ENCODE data around the gene TAAR1.
"Not testable (repeated sequence)": the region's sequence is repeated elsewhere in the genome, so short reads cannot be mapped to it uniquely, and the experiment has no call there.

The TAAR1 gene

DNA sequence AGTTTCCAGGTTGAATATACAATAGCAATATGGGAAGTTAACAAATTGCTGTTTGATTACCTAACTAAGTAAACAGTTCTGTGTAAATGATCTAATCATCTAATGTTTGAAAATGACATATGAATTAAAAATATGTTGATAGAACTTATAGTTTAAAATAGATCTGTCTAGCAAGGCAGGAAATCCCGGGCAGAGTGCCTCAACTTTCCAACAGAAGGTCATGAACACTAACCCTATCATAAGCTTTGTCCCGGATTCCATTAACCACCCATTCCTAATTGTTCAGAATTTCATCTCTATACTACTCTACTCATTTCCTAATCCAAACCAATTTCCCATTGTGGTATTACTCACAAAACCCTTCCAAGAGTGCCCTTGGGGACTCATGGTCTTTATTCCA lies 10.2 kb downstream of the TAAR1 start:
- Histone ChIP-seq H3F3A (ENCODE audit: insufficient read depth) (no peaks in the 10 kb centered on the region), H3K9ac (ENCODE audit: low read length) (no peak overlapping the region), H3K79me2 (ENCODE audit: insufficient read depth, low read length) (no peaks in the 10 kb centered on the region), H3K36me3 (ENCODE audit: low read length) (no peaks in the 10 kb centered on the region), H3K4me3 (ENCODE audit: insufficient read depth, low read length, poor library complexity, severe bottlenecking) (no peak overlapping the region), H3K4me2 (ENCODE audit: low read depth, low read length, poor library complexity, severe bottlenecking) (no peak overlapping the region), H3K9me2 (replicated peaks; ENCODE audit: insufficient read depth, low read length) (no peaks in the 10 kb centered on the region), H3K27me3 (ENCODE audit: low read length) (no peaks in the 10 kb centered on the region), H3K27ac (ENCODE audit: low read depth, low read length) (no peak overlapping the region), H2AFZ (ENCODE audit: low read depth, low read length, severe bottlenecking) (no peak overlapping the region), H4K20me1 (ENCODE audit: low read depth, low read length) (no peaks in the 10 kb centered on the region), H3K9me3 (ENCODE audit: insufficient read depth, low read length) (no peaks in the 10 kb centered on the region)
- TF ChIP-seq CTCF (IDR thresholded peaks at IDR 0.05; ENCODE audit: insufficient read depth, low read length, poor library complexity, severe bottlenecking) (no peak), EZH2phosphoT487 (conservative IDR thresholded peaks at IDR 0.05; ENCODE audit: low read length) (no peak)

- H4K20me1 ChIP-seq (ENCODE audit: low read depth, low read length), result no peaks in the 10 kb centered on the region
- TF ChIP-seq CTCF (IDR thresholded peaks at IDR 0.05; ENCODE audit: insufficient read depth, low read length, poor library complexity, severe bottlenecking), result no peak
- TF ChIP-seq EZH2phosphoT487 (conservative IDR thresholded peaks at IDR 0.05; ENCODE audit: low read length), result no peak
- H3K36me3 ChIP-seq (ENCODE audit: low read length), result no peaks in the 10 kb centered on the region
- H3K9me2 ChIP-seq (replicated peaks; ENCODE audit: insufficient read depth, low read length), result no peaks in the 10 kb centered on the region
- H3K79me2 ChIP-seq (ENCODE audit: insufficient read depth, low read length), result no peaks in the 10 kb centered on the region
- no peak overlapping the region for H3K9ac ChIP-seq (ENCODE audit: low read length)
- no peak overlapping the region for H2AFZ ChIP-seq (ENCODE audit: low read depth, low read length, severe bottlenecking)
- no peaks in the 10 kb centered on the region for H3K9me3 ChIP-seq (ENCODE audit: insufficient read depth, low read length)
- no peaks in the 10 kb centered on the region for H3K27me3 ChIP-seq (ENCODE audit: low read length)
- no peaks in the 10 kb centered on the region for H3F3A ChIP-seq (ENCODE audit: insufficient read depth)
- no peak overlapping the region for H3K4me2 ChIP-seq (ENCODE audit: low read depth, low read length, poor library complexity, severe bottlenecking)
- H3K4me3 ChIP-seq (ENCODE audit: insufficient read depth, low read length, poor library complexity, severe bottlenecking), result no peak overlapping the region
- H3K27ac ChIP-seq (ENCODE audit: low read depth, low read length), result no peak overlapping the region
Measured at GRCh38 chr6:132648356-132648755, 10.6 kb downstream of the TAAR1 start.

- H3K9ac ChIP-seq (ENCODE audit: low read length), result no peak overlapping the region
- no peaks in the 10 kb centered on the region for H3K9me3 ChIP-seq (ENCODE audit: insufficient read depth, low read length)
- no peaks in the 10 kb centered on the region for H3K79me2 ChIP-seq (ENCODE audit: insufficient read depth, low read length)
- H3K27ac ChIP-seq (ENCODE audit: low read depth, low read length), result no peak overlapping the region
- no peaks in the 10 kb centered on the region for H4K20me1 ChIP-seq (ENCODE audit: low read depth, low read length)
- no peak overlapping the region for H2AFZ ChIP-seq (ENCODE audit: low read depth, low read length, severe bottlenecking)
- H3K4me2 ChIP-seq (ENCODE audit: low read depth, low read length, poor library complexity, severe bottlenecking), result no peak overlapping the region
- no peak overlapping the region for H3K4me3 ChIP-seq (ENCODE audit: insufficient read depth, low read length, poor library complexity, severe bottlenecking)
- no peaks in the 10 kb centered on the region for H3K9me2 ChIP-seq (replicated peaks; ENCODE audit: insufficient read depth, low read length)
- H3K36me3 ChIP-seq (ENCODE audit: low read length), result no peaks in the 10 kb centered on the region
- no peak for TF ChIP-seq CTCF (IDR thresholded peaks at IDR 0.05; ENCODE audit: insufficient read depth, low read length, poor library complexity, severe bottlenecking)
- no peak for TF ChIP-seq EZH2phosphoT487 (conservative IDR thresholded peaks at IDR 0.05; ENCODE audit: low read length)
- H3K27me3 ChIP-seq (ENCODE audit: low read length), result no peaks in the 10 kb centered on the region
- no peaks in the 10 kb centered on the region for H3F3A ChIP-seq (ENCODE audit: insufficient read depth)
Measured at GRCh38 chr6:132643547-132643946, 15.4 kb downstream of the TAAR1 start.

DNA sequence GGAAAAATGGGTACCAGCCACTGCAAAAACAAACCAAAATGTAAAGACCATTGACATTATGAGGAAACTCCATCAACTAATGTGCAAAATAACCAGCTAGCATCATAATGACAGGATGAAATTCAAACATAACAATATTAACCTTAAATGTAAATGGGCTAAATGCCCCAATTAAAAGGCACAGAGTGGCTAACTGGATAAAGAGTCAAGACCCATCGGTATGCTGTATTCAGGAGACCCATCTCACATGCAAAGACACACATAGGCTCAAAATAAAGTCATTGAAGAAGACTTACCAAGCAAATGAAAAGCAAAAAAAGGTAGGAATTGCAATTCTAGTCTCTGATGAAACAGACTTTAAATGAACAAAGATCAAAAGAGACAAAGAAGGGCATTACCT lies 21.8 kb downstream of the TAAR1 start:
- not testable (repeated sequence) for H3K4me2 ChIP-seq (ENCODE audit: low read depth, low read length, poor library complexity, severe bottlenecking); H3K9ac ChIP-seq (ENCODE audit: low read length); H3K27ac ChIP-seq (ENCODE audit: low read depth, low read length); H3K9me3 ChIP-seq (ENCODE audit: insufficient read depth, low read length); H4K20me1 ChIP-seq (ENCODE audit: low read depth, low read length); H3K79me2 ChIP-seq (ENCODE audit: insufficient read depth, low read length); H3F3A ChIP-seq (ENCODE audit: insufficient read depth); H3K4me3 ChIP-seq (ENCODE audit: insufficient read depth, low read length, poor library complexity, severe bottlenecking); H3K36me3 ChIP-seq (ENCODE audit: low read length); H3K27me3 ChIP-seq (ENCODE audit: low read length); H2AFZ ChIP-seq (ENCODE audit: low read depth, low read length, severe bottlenecking); H3K9me2 ChIP-seq (replicated peaks; ENCODE audit: insufficient read depth, low read length)

DNA sequence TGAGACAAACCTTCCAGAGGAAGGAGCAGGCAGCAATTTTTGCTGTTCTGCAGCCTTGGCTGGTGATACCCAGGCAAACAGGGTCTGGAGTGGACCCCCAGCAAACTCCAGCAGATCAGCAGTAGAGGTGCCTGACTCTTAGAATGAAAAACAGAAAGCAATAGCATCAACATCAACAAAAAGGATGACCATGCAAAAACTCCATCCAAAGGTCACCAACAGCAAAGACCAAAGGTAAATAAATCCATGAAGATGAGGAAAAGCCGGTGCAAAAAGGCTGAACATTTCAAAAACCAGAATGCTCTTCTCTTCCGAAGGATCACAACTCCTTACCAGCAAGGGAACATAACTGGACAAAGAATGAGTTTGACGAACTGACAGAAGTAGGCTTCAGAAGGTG lies 23.1 kb downstream of the TAAR1 start:
- H3K27ac ChIP-seq (ENCODE audit: low read depth, low read length); H3K9me3 ChIP-seq (ENCODE audit: insufficient read depth, low read length); H3K36me3 ChIP-seq (ENCODE audit: low read length); H3K27me3 ChIP-seq (ENCODE audit: low read length); H3K79me2 ChIP-seq (ENCODE audit: insufficient read depth, low read length); H3K9me2 ChIP-seq (replicated peaks; ENCODE audit: insufficient read depth, low read length); H4K20me1 ChIP-seq (ENCODE audit: low read depth, low read length); H3K4me2 ChIP-seq (ENCODE audit: low read depth, low read length, poor library complexity, severe bottlenecking); H3K9ac ChIP-seq (ENCODE audit: low read length); H3K4me3 ChIP-seq (ENCODE audit: insufficient read depth, low read length, poor library complexity, severe bottlenecking); H3F3A ChIP-seq (ENCODE audit: insufficient read depth); H2AFZ ChIP-seq (ENCODE audit: low read depth, low read length, severe bottlenecking): not testable (repeated sequence)

DNA sequence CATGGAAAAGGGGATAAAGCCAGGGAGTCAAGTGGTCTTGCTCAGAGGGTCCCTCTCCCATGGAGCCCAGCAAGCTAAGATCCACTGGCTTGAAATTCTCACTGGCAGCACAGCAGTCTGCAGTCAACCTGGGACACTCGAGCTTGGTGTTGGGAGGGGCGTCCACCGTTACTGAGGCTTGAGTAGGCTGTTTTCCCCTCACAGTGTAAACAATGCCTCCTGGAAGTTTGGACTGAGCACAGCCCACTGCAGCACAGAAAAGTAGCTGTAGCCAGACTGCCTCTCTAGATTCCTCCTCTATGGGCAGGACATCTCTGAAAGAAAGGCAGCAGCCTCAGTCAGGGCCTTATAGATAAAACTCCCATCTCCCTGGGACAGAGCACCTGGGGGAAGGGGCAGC lies 23.7 kb downstream of the TAAR1 start:
- not testable (repeated sequence) for H3K9ac ChIP-seq (ENCODE audit: low read length); H2AFZ ChIP-seq (ENCODE audit: low read depth, low read length, severe bottlenecking); H3F3A ChIP-seq (ENCODE audit: insufficient read depth); H4K20me1 ChIP-seq (ENCODE audit: low read depth, low read length); H3K27me3 ChIP-seq (ENCODE audit: low read length); H3K36me3 ChIP-seq (ENCODE audit: low read length); H3K27ac ChIP-seq (ENCODE audit: low read depth, low read length); H3K4me2 ChIP-seq (ENCODE audit: low read depth, low read length, poor library complexity, severe bottlenecking); H3K79me2 ChIP-seq (ENCODE audit: insufficient read depth, low read length); H3K9me3 ChIP-seq (ENCODE audit: insufficient read depth, low read length); H3K4me3 ChIP-seq (ENCODE audit: insufficient read depth, low read length, poor library complexity, severe bottlenecking); H3K9me2 ChIP-seq (replicated peaks; ENCODE audit: insufficient read depth, low read length)

All from SU-DHL-6 (cell line).